HepG2 (cell line): ENCODE measurements around the gene CHL1. TPM values are rescaled to one million over a fixed set of nuclear protein-coding genes. Genes with fewer than 3 reads are reported as not detected.
A peak's percentile ranks its signal among the peaks of the same experiment; 100 is the strongest.

Source experiments
- ARID2 ChIP-seq: sonication (generic); formaldehyde crosslinking; IDR thresholded peaks from 2 replicates; pipeline ENCODE4 v1.8.1; 2022; ENCODE audit warnings: mild to moderate bottlenecking, missing genetic modification reagents, borderline replicate concordance
- BCL6 ChIP-seq: IDR thresholded peaks from 2 replicates; pipeline ENCODE4 v1.6.1; 2016; ENCODE audit warnings: missing genetic modification reagents, missing compliant biosample characterization
- EED ChIP-seq: sonication (generic); formaldehyde crosslinking; IDR thresholded peaks from 2 replicates; pipeline ENCODE4 v1.5.0; 2020; ENCODE audit warnings: mild to moderate bottlenecking, missing genetic modification reagents
- ELF1 ChIP-seq: sonication (generic); formaldehyde crosslinking; IDR thresholded peaks from 2 replicates; pipeline ENCODE4 v1.4.0; 2020; ENCODE audit warnings: missing genetic modification reagents
- GABPA ChIP-seq, 2 experiments: IDR thresholded peaks; 2 replicates each; pipeline ENCODE4 v1.6.1; 2011 to 2016; ENCODE audit warnings: low read depth in 2 of 2, low read length in 1 of 2, missing biosample characterization in 1 of 2, missing genetic modification characterization in 1 of 2
- HNRNPH1 ChIP-seq: fragments of 200-400 bp; formaldehyde crosslinking; optimal IDR thresholded peaks from 2 replicates; pipeline ENCODE3; 2017; ENCODE audit warnings: mild to moderate bottlenecking, low read depth, low read length
- HOMEZ ChIP-seq: IDR thresholded peaks from 2 replicates; pipeline ENCODE4 v1.6.1; 2016; ENCODE audit warnings: low read depth
- KAT7 ChIP-seq: IDR thresholded peaks from 2 replicates; pipeline ENCODE4 v1.6.1; 2018; ENCODE audit warnings: borderline replicate concordance, missing compliant biosample characterization
- KAT8 ChIP-seq: IDR thresholded peaks from 2 replicates; pipeline ENCODE4 v1.6.1; 2016; ENCODE audit warnings: missing genetic modification reagents, missing compliant biosample characterization
- MBD4 ChIP-seq: IDR thresholded peaks from 2 replicates; pipeline ENCODE4 v1.6.1; 2012; ENCODE audit warnings: low read length, inconsistent platforms, borderline replicate concordance
- MIXL1 ChIP-seq: IDR thresholded peaks from 2 replicates; pipeline ENCODE4 v1.6.1; 2016
- NCOA2 ChIP-seq: sonication (generic); formaldehyde crosslinking; IDR thresholded peaks from 2 replicates; pipeline ENCODE4 v1.8.0; 2022; ENCODE audit warnings: inconsistent platforms
- NFE2L1 ChIP-seq: sonication (generic); formaldehyde crosslinking; IDR thresholded peaks from 2 replicates; pipeline ENCODE4 v1.4.0; 2020; ENCODE audit warnings: missing genetic modification reagents, mild to moderate bottlenecking, borderline replicate concordance
- NKX3-1 ChIP-seq: sonication (generic); formaldehyde crosslinking; IDR thresholded peaks from 2 replicates; pipeline ENCODE4 v1.5.0; 2020; ENCODE audit warnings: missing genetic modification reagents
- PITX1 ChIP-seq: sonication (generic); formaldehyde crosslinking; IDR thresholded peaks from 2 replicates; pipeline ENCODE4 v1.5.1; 2020; ENCODE audit warnings: mild to moderate bottlenecking, missing genetic modification reagents
- POGK ChIP-seq: sonication (generic); formaldehyde crosslinking; conservative IDR thresholded peaks from 2 replicates; pipeline ENCODE4 v1.8.0; 2022; ENCODE audit warnings: mild to moderate bottlenecking, moderate library complexity, missing genetic modification reagents
- RARA ChIP-seq: IDR thresholded peaks from 2 replicates; pipeline ENCODE4 v1.6.1; 2016; ENCODE audit warnings: missing genetic modification reagents, missing compliant biosample characterization
- TBL1XR1 ChIP-seq: fragments of 150-350 bp; IDR thresholded peaks from 2 replicates; pipeline ENCODE4 v1.6.1; 2014; ENCODE audit warnings: borderline replicate concordance, low read length; ENCODE audit not compliant: partially characterized antibody
- THAP11 ChIP-seq: IDR thresholded peaks from 2 replicates; pipeline ENCODE4 v1.6.1; 2016; ENCODE audit warnings: missing biosample characterization, missing genetic modification reagents
- ZNF24 ChIP-seq: fragments of 450-650 bp; IDR thresholded peaks from 2 replicates; pipeline ENCODE4 v1.6.1; 2017; ENCODE audit warnings: antibody characterized with exemption, mild to moderate bottlenecking
- ZNF772 ChIP-seq: sonication (generic); formaldehyde crosslinking; IDR thresholded peaks from 2 replicates; pipeline ENCODE4 v1.5.0; 2020; ENCODE audit warnings: mild to moderate bottlenecking, missing genetic modification reagents
- polyA plus RNA-seq, 8 experiments: library from polyadenylated mRNA; depleted of rRNA in 3 of 8; stranded (reverse) in 7 of 8; unstranded in 1 of 8; fragments of >200 nt; fragmentation: Illumina TruSeq in 4 of 8; extraction: Trizol in 4 of 8; gene quantifications; 2 replicates each; pipeline versions ENCODE4 v1.2.1 to v1.2.3, GENCODE V29; 2011 to 2016; ENCODE audit warnings: low read depth in 4 of 8, missing spikeins in 1 of 8, mixed read lengths in 1 of 8; ENCODE audit not compliant: insufficient read depth in 1 of 8
- total RNA-seq, 5 experiments: library from RNA; depleted of rRNA; stranded (reverse); fragments of >200 nt; fragmentation: Illumina TruSeq; extraction: Trizol; gene quantifications; 2 replicates each; pipeline ENCODE4 v1.2.3, GENCODE V29; 2016; ENCODE audit warnings: low read depth in 1 of 5
- TF ChIP-seq, protein P1 (sequence below): sonication (generic); formaldehyde crosslinking; IDR thresholded peaks from 2 replicates; pipeline ENCODE4 v1.4.0; 2020; ENCODE audit warnings: missing genetic modification reagents
- TF ChIP-seq, protein P2 (sequence below): sonication (generic); formaldehyde crosslinking; IDR thresholded peaks from 2 replicates; pipeline ENCODE4 v1.5.0; 2020; ENCODE audit warnings: mild to moderate bottlenecking, missing genetic modification reagents, borderline replicate concordance

CHL1 gene
- total and polyA plus RNA-seq, 2 of the 13 experiments (the other 11 are each of a cell fraction or from before 2014, with no cell fraction given), result not detected

DNA sequence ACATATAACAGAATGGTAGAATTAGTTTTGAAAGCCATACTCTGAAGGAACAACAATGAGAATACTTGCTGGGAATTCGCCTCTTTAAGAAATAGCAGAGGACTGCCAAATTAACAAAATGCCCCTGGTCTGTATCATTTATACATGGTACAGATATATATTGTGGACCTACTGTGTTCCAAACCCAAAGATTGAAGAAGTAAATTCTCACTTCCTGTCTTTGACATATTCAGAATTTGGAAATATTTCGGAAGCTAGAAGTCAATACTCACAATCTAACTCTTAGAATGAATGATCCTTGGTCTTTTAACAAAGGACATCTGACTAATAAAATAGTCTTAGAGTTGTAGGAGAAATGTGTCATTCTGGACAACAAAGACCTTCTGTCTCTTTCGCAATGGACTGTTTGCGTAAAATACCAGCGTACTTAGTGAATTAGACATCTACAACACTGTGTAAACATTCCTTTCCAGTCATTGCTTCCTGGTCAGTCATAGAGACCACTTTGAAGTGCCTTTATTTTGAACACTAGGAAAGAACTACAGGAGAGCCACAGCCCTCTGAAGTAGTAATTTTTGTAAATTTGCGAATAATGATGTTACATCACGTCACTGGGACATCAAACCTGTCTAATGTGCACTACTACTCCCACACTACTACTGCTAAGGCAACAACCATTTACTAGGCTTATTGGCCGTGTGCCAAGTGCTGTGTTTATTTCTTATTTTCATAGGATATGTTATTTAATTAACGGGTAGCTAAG lies 68.0 kb downstream of the CHL1 start (continued):
- TF ChIP-seq POGK (peak; percentile 82), MBD4 (peak; percentile 93), HNRNPH1 (no peak), THAP11 (CRISPR knock-in tag) (peak; percentile 80), NFE2L1 (CRISPR knock-in tag) (no peak), ZNF772 (peak; percentile 57; the same call in 1 of the 2 replicates), HOMEZ (peak; percentile 93), ELF1 (CRISPR knock-in tag) (peak; percentile 75), EED (CRISPR knock-in tag) (no peak), MIXL1 (CRISPR knock-in tag) (peak; percentile 99), NKX3-1 (peak; percentile 88; the same call in 1 of the 2 replicates), KAT8 (CRISPR knock-in tag) (peak; percentile 88), PITX1 (CRISPR knock-in tag) (peak; percentile 93), BCL6 (CRISPR knock-in tag) (peak; percentile 97), RARA (peak; percentile 85), KAT7 (no peak), NCOA2 (CRISPR knock-in tag) (peak; percentile 98), ARID2 (0 out of 2 replicates have a peak, but pooled peaks have one; percentile 58), ZNF24 (peak; percentile 84; the same call in 1 of the 2 replicates), GABPA (IDR thresholded peaks at IDR 0.05; ENCODE audit: low read depth, low read length) (no peak), GABPA (CRISPR knock-in tag; IDR thresholded peaks at IDR 0.05; ENCODE audit: low read depth) (peak; percentile 63), TBL1XR1 (peak; percentile 61)
- TF ChIP-seq, protein P1, sequence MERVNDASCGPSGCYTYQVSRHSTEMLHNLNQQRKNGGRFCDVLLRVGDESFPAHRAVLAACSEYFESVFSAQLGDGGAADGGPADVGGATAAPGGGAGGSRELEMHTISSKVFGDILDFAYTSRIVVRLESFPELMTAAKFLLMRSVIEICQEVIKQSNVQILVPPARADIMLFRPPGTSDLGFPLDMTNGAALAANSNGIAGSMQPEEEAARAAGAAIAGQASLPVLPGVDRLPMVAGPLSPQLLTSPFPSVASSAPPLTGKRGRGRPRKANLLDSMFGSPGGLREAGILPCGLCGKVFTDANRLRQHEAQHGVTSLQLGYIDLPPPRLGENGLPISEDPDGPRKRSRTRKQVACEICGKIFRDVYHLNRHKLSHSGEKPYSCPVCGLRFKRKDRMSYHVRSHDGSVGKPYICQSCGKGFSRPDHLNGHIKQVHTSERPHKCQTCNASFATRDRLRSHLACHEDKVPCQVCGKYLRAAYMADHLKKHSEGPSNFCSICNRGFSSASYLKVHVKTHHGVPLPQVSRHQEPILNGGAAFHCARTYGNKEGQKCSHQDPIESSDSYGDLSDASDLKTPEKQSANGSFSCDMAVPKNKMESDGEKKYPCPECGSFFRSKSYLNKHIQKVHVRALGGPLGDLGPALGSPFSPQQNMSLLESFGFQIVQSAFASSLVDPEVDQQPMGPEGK (CRISPR knock-in tag), result 0 out of 2 replicates have a peak, but pooled peaks have one; percentile 36
- TF ChIP-seq, protein P2, sequence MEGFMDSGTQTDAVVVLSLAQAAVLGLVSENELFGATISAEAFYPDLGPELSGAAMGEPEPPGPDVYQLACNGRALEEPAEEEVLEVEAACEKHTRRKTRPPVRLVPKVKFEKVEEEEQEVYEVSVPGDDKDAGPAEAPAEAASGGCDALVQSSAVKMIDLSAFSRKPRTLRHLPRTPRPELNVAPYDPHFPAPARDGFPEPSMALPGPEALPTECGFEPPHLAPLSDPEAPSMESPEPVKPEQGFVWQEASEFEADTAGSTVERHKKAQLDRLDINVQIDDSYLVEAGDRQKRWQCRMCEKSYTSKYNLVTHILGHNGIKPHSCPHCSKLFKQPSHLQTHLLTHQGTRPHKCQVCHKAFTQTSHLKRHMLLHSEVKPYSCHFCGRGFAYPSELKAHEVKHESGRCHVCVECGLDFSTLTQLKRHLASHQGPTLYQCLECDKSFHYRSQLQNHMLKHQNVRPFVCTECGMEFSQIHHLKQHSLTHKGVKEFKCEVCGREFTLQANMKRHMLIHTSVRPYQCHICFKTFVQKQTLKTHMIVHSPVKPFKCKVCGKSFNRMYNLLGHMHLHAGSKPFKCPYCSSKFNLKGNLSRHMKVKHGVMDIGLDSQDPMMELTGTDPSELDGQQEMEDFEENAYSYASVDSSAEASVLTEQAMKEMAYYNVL, result peak; percentile 50; the same call in 1 of the 2 replicates
